Endodermal cell (in vitro differentiated cells): ENCODE measurements around the gene CCM2. TPM values are rescaled to one million over a fixed set of nuclear protein-coding genes. Genes with fewer than 3 reads are reported as not detected.

ENCODE experiments used
- DNase-seq: peaks from one replicate; pipeline ENCODE4 v3.0.0-alpha.2; 2017
- H3K27ac ChIP-seq: 2 replicates; pipeline ENCODE4 v1.5.1; 2013; ENCODE audit warnings: mild to moderate bottlenecking, low read depth, low read length, moderate library complexity
- H3K27me3 ChIP-seq: 2 replicates; pipeline ENCODE4 v1.6.1; 2013; ENCODE audit warnings: mild to moderate bottlenecking, low read length, moderate library complexity; ENCODE audit not compliant: insufficient read depth, control insufficient read depth, poor library complexity, severe bottlenecking
- H3K36me3 ChIP-seq: 2 replicates; pipeline ENCODE4 v1.7.0; 2013; ENCODE audit warnings: mild to moderate bottlenecking, low read length, moderate library complexity; ENCODE audit not compliant: control insufficient read depth, insufficient read depth
- H3K4me1 ChIP-seq: one replicate; pipeline ENCODE4 v1.7.0; 2013; ENCODE audit warnings: low read length; ENCODE audit not compliant: control insufficient read depth, insufficient read depth
- H3K4me3 ChIP-seq: 2 replicates; pipeline ENCODE4 v1.5.1; 2013; ENCODE audit warnings: mild to moderate bottlenecking, low read length, moderate library complexity
- H3K9ac ChIP-seq: 2 replicates; pipeline ENCODE4 v1.6.1; 2013; ENCODE audit warnings: mild to moderate bottlenecking, low read length, moderate library complexity; ENCODE audit not compliant: poor library complexity, severe bottlenecking; ENCODE audit errors: extremely low read depth
- H3K9me3 ChIP-seq: 2 replicates; pipeline ENCODE4 v1.6.1; 2013; ENCODE audit warnings: mild to moderate bottlenecking, low read length, moderate library complexity; ENCODE audit not compliant: control insufficient read depth
- H3K27ac Mint-ChIP-seq: 2 replicates; pipeline ENCODE4 v1.8.0; 2020; ENCODE audit warnings: mixed read lengths
- H3K27me3 Mint-ChIP-seq: 2 replicates; pipeline ENCODE4 v1.8.0; 2021; ENCODE audit warnings: mild to moderate bottlenecking, mixed read lengths; ENCODE audit not compliant: insufficient read depth
- H3K36me3 Mint-ChIP-seq: 2 replicates; pipeline ENCODE4 v1.8.0; 2020; ENCODE audit warnings: low read depth, mixed read lengths
- H3K4me1 Mint-ChIP-seq: 2 replicates; pipeline ENCODE4 v1.8.0; 2020; ENCODE audit warnings: mixed read lengths
- H3K4me3 Mint-ChIP-seq: 2 replicates; pipeline ENCODE4 v1.8.0; 2020; ENCODE audit warnings: mild to moderate bottlenecking, moderate library complexity, mixed read lengths
- H3K9me3 Mint-ChIP-seq: 2 replicates; pipeline ENCODE4 v1.8.0; 2020; ENCODE audit warnings: mild to moderate bottlenecking, mixed read lengths
- CTCF ChIP-seq: fragments of 200-600 bp; sonication (generic); conservative IDR thresholded peaks from 2 replicates; pipeline ENCODE4 v1.5.0; 2021; ENCODE audit warnings: antibody characterized with exemption, mild to moderate bottlenecking
- WGBS, 2 experiments: methylation state at CpG; one replicate each; pipeline versions ENCODE4 v1.1.5 to v1.1.7; 2013; ENCODE audit warnings: missing lambda C conversion rate in 2 of 2, mixed read lengths in 1 of 2; ENCODE audit not compliant: insufficient coverage in 1 of 2, insufficient read length in 1 of 2; 5-methylcytosine and 5-hydroxymethylcytosine counted together
- total RNA-seq, 2 donors: library from RNA; stranded (reverse); fragmentation: NEBNext Ultra II Directional in 1 of 2; extraction: Animal tissue kit (Norgen Biotek cat#: 25700) in 1 of 2; gene quantifications; 2 replicates in 1 of 2; 3 replicates in 1 of 2; pipeline ENCODE4 v1.2.1, GENCODE V29; 2021

The CCM2 gene
- total RNA-seq, 2 donors from 2014 or later: 37.4 to 38.1 TPM

DNA sequence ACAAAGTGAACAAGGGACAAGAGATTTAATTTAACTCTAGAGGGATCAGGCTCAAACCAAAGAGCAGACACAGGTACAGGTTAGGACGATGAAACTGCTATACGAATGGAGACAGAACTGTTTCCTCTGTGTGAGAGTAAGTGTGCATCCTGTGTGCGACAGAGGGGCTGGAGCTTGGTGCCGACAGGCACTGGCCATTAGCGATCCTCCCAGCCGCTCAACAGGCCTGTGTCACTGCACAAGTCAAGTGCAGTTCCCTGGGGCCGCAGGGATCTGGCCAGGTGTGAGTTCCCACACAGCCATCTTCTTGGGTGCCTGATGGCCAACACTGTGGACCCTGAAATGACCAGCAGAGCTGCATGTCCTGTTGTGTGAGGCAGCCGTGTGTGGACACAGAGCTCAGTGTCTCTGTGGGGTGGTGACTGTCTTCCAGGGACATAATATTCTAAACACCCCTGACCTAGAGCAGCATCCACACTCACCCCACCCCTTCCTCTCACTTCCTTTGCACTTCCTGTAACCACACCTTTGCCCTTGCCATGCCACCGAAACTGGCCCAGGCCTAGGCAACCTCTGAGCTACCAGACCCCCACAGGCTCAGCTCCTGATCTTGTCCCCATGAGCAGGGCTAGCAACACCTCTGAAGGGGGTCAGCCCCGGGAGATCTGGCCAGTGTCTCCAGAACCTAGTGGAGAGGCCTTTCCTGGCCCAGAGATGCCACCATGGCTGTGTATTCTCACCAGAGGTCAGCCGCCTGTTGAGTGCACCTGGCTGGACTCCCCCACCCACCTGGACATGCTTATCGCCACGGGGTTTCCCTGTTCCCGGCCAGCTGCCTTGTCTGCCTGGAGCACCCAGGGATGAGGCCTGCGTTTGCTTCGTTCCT lies 123.2 kb downstream of the CCM2 start:
- Mint-ChIP-seq H3K27ac (no peak overlapping the region), H3K36me3 (no peaks in the 10 kb centered on the region), H3K4me1 (peaks cover 6% of the 10 kb centered on the region), H3K27me3 (no peaks in the 10 kb centered on the region), H3K9me3 (no peaks in the 10 kb centered on the region), H3K4me3 (no peak overlapping the region)
- no peak overlapping the region for H3K27ac ChIP-seq
- no peaks in the 10 kb centered on the region for H3K36me3 ChIP-seq
- no peaks in the 10 kb centered on the region for H3K9me3 ChIP-seq
- TF ChIP-seq CTCF: no peak
- H3K4me1 ChIP-seq: no peaks in the 10 kb centered on the region
- no peak overlapping the region for H3K9ac ChIP-seq
- DNase-seq: no peak
- H3K4me3 ChIP-seq: no peak overlapping the region
- H3K27me3 ChIP-seq: no peaks in the 10 kb centered on the region
- 90 to 94% methylated on average over 12 to 16 of the region's 16 CpGs for WGBS, 2 experiments

DNA sequence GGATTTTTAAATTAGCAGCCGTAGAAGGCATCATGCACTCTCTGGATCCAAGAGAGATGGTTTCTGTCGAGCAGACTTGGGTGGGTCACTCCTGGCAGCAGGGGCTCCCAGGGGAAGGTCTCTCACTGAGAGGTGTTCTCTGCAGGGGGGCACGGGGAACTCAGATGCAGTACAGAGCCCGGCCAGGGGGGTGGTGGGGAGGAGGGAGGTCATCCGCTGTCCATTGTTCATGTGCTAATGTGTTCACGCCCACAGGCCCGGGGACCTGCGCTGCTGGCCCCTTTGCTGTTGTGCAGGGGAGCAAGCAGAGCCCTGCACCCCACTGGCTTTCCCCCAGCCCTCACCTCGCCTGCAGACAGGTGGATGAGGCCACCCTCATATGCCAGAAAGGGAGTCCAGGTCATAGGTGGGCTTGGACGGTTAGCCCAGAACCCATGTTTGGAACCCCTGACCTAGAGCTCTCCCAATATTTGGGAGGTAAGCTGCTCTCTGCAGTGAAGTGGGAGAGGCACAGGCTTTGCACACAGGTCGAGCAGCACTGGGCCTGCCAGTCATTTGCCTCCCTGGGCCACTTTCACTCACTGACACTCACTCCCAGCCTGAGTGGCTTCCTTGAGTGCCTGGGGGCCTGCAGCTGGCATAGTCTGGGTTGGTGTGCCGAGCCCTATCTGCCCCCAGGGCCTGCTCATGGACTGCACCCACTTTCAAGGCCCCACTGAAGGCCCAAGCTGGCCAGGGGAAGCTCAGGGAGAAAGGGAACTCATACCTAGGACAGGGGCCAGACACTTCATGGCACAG lies 124.1 kb downstream of the CCM2 start:
- Histone ChIP-seq H3K4me3 (no peak overlapping the region), H3K27ac (no peak overlapping the region), H3K9ac (no peak overlapping the region), H3K27me3 (no peaks in the 10 kb centered on the region), H3K4me1 (no peaks in the 10 kb centered on the region), H3K36me3 (no peaks in the 10 kb centered on the region), H3K9me3 (no peaks in the 10 kb centered on the region)
- DNase-seq: peak; percentile 77
- TF ChIP-seq CTCF: peak; percentile 22
- no peak overlapping the region for H3K4me3 Mint-ChIP-seq
- H3K9me3 Mint-ChIP-seq: no peaks in the 10 kb centered on the region
- 68% methylated on average over 7 to 12 of the region's 12 CpGs for WGBS, 2 experiments
- peak overlapping the region; percentile 61 for H3K27ac Mint-ChIP-seq
- peaks cover 6% of the 10 kb centered on the region for H3K4me1 Mint-ChIP-seq
- H3K27me3 Mint-ChIP-seq: no peaks in the 10 kb centered on the region
- H3K36me3 Mint-ChIP-seq: no peaks in the 10 kb centered on the region

DNA sequence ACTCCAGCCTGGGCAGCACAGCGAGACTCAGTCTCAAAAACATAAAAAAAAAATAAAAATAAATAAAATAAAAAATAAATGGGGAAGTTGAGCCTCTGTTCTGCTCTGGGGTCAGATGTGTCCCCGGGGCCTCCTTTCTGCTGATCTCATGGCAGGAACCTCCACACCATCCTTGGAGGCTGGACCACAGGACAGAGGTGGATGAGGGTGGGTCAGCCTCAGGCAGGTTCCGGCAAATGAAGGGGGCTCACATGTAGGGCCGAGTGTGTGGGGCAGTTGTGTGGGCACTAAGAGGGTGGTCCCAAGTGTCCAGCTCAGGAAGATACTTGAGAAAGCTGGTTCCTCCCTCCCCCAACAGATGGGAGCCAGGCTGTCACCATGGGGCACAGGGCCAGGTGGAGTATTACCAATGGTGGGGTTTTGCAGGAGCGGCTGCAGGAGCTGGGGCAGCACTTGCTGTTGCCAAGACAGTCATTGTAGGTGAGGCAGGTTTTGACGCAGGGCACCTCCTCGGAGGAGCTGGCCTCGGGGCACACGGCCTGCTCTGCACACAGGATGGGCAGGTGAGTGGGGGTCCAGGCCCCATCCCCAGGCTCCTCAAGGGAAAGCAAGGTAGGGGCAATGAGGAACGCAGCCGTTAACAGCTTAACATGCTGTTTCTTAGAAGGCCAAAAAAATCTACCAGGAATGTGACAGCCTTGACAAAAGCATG lies 125.3 kb downstream of the CCM2 start:
- H3K36me3 ChIP-seq: no peaks in the 10 kb centered on the region
- H3K27me3 ChIP-seq: no peaks in the 10 kb centered on the region
- no peaks in the 10 kb centered on the region for H3K9me3 ChIP-seq
- 80 to 91% methylated on average over 1 to 10 of the region's 11 CpGs for WGBS, 2 experiments
- H3K9me3 Mint-ChIP-seq: no peaks in the 10 kb centered on the region
- no peaks in the 10 kb centered on the region for H3K4me1 ChIP-seq
- H3K9ac ChIP-seq: no peak overlapping the region
- no peak overlapping the region for H3K4me3 Mint-ChIP-seq
- H3K27ac ChIP-seq: no peak overlapping the region
- no peak overlapping the region for H3K4me3 ChIP-seq
- TF ChIP-seq CTCF: no peak
- no peak overlapping the region for H3K27ac Mint-ChIP-seq
- peaks cover 6% of the 10 kb centered on the region for H3K4me1 Mint-ChIP-seq
- no peak for DNase-seq
- no peaks in the 10 kb centered on the region for H3K27me3 Mint-ChIP-seq
- no peaks in the 10 kb centered on the region for H3K36me3 Mint-ChIP-seq
